ENCODE results near the gene CR1.
"Not testable (repeated sequence)": the region's sequence is repeated elsewhere in the genome, so short reads cannot be mapped to it uniquely, and the experiment has no call there.

Gene CR1

GRCh38 chr1:207591205-207591604, 95.2 kb downstream of the CR1 start:
- not testable (repeated sequence) for DNase-seq

- DNase-seq = not testable (repeated sequence)
These were observed 98.1 kb downstream of the CR1 start for GRCh38 chr1:207594095-207594494.

- no peak for DNase-seq
These were observed 107.8 kb downstream of the CR1 start for GRCh38 chr1:207603777-207604176.

- DNase-seq = no peak
These were observed 109.7 kb downstream of the CR1 start for GRCh38 chr1:207605444-207606361.

GRCh38 chr1:207606362-207606755, 110.4 kb downstream of the CR1 start:
- DNase-seq = no peak

DNA sequence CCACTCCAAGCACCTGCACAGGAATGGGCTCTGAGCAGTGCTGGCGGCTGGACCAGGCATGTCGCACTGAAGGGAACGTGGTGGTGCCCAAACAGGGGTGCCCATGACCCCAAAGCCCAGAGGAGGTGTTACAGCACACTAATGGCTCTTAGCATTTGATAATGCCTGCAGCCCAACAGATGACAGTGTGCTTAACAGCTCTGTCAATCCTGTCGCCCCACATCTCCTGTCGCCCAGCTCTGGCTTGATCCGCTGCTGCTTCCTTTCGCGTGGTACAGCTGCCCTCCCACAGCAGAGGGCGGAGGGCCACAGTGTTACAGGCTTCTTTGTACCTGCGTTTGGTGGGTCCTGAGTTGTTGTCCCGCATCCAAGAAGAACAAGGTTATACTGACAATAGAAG, 116.8 kb downstream of the CR1 start:
- DNase-seq = no peak

- peak; percentile 41 for DNase-seq
These were observed 124.0 kb downstream of the CR1 start for GRCh38 chr1:207619871-207620542.

- no peak for DNase-seq
These were observed 124.6 kb downstream of the CR1 start for GRCh38 chr1:207620543-207620893.

DNA sequence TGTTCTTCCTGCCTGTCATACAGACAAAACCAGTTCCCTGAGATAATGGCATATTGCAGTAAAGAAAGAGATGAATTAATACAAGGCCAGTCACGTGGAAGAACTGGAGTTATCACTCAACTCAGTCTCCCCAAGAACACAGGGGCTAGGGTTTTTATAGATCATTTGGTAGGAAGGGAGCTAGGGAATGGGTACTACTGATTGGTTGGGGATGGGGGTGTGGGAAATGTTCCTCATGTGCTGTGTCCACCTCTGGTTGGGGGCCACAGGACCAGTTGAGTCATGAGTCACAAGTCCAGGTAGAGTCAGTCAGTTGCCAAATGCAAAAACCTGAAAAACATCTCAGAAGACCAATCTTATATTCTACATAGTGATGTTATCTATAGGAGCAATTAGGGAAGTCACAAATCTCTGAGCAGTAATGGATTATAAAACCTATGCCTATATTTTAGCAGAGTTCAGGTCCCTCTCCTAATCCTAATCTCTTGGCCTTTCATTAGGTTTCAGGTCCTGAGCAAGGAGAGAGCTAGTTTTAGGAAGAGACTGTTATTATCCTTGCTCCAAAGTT, 129.6 kb downstream of the CR1 start:
- DNase-seq = not testable (repeated sequence)

- no peak for DNase-seq
These were observed 131.0 kb downstream of the CR1 start for GRCh38 chr1:207626972-207627337.

- DNase-seq = no peak
These were observed 131.5 kb downstream of the CR1 start for GRCh38 chr1:207627496-207627895.

DNA sequence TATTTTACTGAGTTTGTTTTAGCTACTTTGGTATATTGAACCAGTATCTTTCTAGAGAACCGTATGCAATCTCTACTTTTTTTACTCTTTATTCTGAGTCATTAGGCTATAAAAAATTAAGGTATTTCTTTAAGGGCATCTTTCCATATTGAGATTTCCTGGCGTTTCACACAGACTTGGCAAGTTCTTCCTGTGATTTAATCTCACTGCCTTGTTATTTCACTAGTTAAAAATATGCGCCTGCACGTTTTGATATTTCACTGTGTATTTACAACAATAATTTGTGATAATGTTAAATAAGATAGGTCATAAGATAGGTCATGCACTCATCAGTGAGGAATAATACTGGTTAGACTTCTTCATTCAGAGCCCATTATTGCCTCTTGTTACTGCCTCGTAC, 132.8 kb downstream of the CR1 start:
- DNase-seq = no peak

DNA sequence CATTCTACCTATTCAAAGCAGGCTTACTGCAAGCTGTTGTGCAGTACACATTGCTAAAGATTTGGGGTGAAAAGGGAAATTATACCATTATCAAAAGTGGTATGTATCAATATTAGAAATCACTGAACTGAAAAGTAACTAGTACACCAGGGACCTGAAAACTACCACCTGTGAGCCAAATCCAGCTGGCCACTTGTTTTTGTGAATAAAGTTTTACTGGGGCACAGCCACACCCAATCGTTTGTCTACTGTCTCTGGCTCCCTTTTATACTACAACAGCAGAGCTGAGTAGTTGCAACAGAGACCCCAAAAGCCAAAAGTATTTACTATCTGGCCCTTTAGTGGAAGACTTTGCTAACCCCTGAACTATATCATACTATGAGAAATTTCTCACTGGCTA, 135.2 kb downstream of the CR1 start:
- no peak for DNase-seq

GRCh38 chr1:207633226-207633625, 137.3 kb downstream of the CR1 start:
- DNase-seq = no peak

DNA sequence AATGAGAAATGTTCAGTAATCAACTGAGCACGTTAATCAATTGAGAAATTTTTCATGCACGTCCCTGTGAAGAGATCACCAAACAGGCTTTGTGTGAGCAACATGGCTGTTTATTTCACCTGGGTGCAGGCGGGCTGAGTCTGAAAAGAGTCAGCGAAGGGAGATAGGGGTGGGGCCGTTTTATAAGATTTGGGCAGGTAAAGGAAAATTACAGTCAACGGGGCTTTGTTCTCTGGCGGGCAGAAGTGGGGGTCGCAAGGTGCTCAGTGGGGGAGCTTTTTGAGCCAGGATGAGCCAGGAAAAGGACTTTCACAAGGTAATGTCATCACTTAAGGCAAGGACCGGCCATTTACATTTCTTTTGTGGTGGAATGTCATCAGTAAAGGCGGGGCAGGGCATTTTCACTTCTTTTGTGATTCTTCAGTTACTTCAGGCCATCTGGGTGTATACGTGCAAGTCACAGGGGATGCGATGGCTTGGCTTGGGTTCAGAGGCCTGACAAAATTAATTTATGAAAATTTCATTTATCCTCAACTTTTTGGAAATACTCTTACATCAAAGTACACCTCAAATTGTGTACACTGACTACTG, 137.8 kb downstream of the CR1 start:
- not testable (repeated sequence) for DNase-seq

DNA sequence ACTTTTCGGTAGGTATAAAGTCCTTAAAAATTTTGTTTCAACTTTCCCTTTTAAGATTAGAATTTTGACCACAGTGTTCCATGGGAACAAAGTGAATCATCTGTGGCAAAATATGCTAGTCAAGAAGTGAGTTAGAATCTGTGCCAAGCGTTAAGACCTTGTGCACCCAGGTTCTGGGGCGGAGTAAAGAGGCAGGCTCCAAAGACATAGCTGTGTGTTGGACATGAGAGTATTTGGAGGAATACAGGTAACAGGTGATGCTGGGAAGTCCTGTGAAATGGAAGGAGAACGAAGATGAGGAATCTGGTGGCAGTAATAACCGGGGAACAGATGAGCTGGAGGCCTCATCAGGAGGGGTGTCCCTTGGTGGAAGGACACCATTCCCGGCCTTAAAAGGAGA, 138.3 kb downstream of the CR1 start:
- DNase-seq = not testable (repeated sequence)

GRCh38 chr1:207635569-207636186, 139.7 kb downstream of the CR1 start:
- not testable (repeated sequence) for DNase-seq

- not testable (repeated sequence) for DNase-seq
These were observed 142.7 kb downstream of the CR1 start for GRCh38 chr1:207638487-207639145.

DNA sequence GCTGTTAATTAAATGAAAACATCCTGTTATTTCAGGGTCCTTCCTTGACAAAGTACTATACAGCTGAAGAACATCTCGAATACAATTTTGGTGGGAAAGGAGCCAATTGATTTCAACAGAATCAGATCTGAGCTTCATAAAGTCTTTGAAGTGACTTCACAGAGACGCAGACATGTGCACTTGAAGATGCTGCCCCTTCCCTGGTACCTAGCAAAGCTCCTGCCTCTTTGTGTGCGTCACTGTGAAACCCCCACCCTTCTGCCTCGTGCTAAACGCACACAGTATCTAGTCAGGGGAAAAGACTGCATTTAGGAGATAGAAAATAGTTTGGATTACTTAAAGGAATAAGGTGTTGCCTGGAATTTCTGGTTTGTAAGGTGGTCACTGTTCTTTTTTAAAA, 143.4 kb downstream of the CR1 start:
- not testable (repeated sequence) for DNase-seq

DNA sequence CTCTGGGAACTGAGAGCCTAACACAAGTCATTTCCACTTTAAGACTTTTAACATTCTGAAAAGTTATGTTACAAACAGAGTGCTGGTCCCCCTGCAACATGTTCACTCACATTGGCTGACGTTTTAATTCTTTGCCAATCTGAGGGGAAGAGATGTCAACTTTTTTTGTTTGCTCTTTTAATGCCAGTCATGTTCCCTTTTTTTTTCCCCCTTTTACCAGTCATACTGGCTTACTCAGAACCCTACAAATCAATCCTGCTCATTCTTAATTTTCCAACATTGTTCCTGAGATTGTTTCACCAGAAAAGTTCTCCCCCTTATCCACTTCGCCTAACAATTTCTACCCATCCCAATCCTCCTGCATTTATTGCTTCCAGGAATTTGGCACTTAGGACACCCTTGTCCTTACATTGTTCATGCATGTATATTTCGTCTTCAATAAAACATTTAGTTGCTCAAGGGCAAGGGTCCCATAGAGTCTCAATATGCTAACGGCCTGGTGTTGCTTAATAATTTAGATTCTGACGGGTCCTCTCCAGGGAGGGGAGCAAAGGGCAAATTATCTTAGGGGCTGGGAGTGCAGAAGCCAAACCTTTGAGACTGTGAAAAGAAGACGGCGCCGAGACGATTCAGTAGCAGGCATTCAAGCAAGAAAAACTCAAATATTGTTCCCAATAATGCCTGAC, 148.4 kb downstream of the CR1 start:
- DNase-seq = no peak

GRCh38 chr1:207644852-207645634, 149.1 kb downstream of the CR1 start, which contains the start of gene CR1L:
TSS of gene CR1L (plus strand) at chr1:207645133. CDS start at chr1:207645234, 101 bp downstream.
- DNase-seq = peak; percentile 68
